Immature natural killer cell (primary cell): ENCODE measurements around the gene POU5F2. TPM values are rescaled to one million over a fixed set of nuclear protein-coding genes. Genes with fewer than 3 reads are reported as not detected.

ENCODE experiments used
- DNase-seq, 3 donors: peaks; one replicate each; pipeline ENCODE4 v3.0.0; 2022; ENCODE audit warnings: mixed read lengths in 1 of 3
- H3K27ac Mint-ChIP-seq, 6 donors: one replicate each; pipeline ENCODE4 v1.8.0; 2020; ENCODE audit warnings: mixed read lengths in 6 of 6, mild to moderate bottlenecking in 5 of 6, inconsistent platforms in 4 of 6, moderate library complexity in 3 of 6
- H3K27me3 Mint-ChIP-seq, 3 donors: one replicate each; pipeline ENCODE4 v1.8.0; 2020 to 2021; ENCODE audit warnings: low read depth in 3 of 3, mild to moderate bottlenecking in 3 of 3, mixed read lengths in 3 of 3, moderate library complexity in 3 of 3, inconsistent platforms in 1 of 3
- H3K36me3 Mint-ChIP-seq, 3 donors: one replicate each; pipeline ENCODE4 v1.8.0; 2020; ENCODE audit warnings: mixed read lengths in 3 of 3, inconsistent platforms in 2 of 3, mild to moderate bottlenecking in 2 of 3
- H3K4me1 Mint-ChIP-seq, 2 donors: one replicate each; pipeline ENCODE4 v1.8.0; 2020; ENCODE audit warnings: inconsistent platforms in 2 of 2, mild to moderate bottlenecking in 2 of 2, mixed read lengths in 2 of 2, moderate library complexity in 1 of 2
- H3K4me3 Mint-ChIP-seq, 5 donors: one replicate each; pipeline ENCODE4 v1.8.0; 2020; ENCODE audit warnings: mild to moderate bottlenecking in 5 of 5, mixed read lengths in 5 of 5, inconsistent platforms in 3 of 5, moderate library complexity in 3 of 5
- H3K9me3 Mint-ChIP-seq, 6 donors: one replicate each; pipeline ENCODE4 v1.8.0; 2020; ENCODE audit warnings: mild to moderate bottlenecking in 6 of 6, mixed read lengths in 6 of 6, inconsistent platforms in 4 of 6, moderate library complexity in 3 of 6
- polyA plus RNA-seq, 3 donors: library from polyadenylated mRNA; unstranded; fragments of 300-500 nt; fragmentation: Illumina TruSeq; gene quantifications; one replicate each; pipeline ENCODE4 v1.2.3, GENCODE V29; 2021

Gene POU5F2
- polyA plus RNA-seq, 3 donors from 2014 or later, result 0.25 TPM; not detected in 2

DNA sequence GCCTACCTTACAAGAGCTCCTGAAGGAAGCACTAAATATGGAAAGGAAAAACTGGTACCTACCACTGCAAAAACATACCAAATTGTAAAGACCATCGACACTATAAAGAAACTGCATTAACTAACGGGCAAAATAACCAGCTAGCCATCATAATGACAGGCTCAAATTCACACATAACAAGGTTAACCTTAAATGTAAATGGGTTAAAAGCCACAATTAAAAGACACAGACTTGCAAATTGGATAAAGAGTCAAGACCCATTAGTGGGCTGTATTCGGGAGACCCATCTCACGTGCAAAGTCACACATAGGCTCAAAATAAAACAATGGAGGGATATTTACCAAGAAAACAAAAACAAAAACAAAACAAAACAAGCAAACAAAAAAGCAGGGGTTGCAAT, 49.4 kb downstream of the POU5F2 start:
- Mint-ChIP-seq H3K9me3 (peaks cover 0 to 2% (median 0%) of the 10 kb centered on the region in 6 donors), H3K27ac (no peak overlapping the region), H3K36me3 (peaks cover 17 to 25% (median 20%) of the 10 kb centered on the region in 3 donors), H3K4me3 (no peak overlapping the region), H3K4me1 (peaks cover 4 to 6% of the 10 kb centered on the region in 2 donors), H3K27me3 (peaks cover 0 to 4% (median 3%) of the 10 kb centered on the region in 3 donors)
- DNase-seq, result no peak

Other genes starting within 250 kb of the POU5F2 start
- gene NR2F1-AS1, start 160.4 kb downstream of the POU5F2 start, polyA plus RNA-seq, result not detected
- gene NR2F1, start 158.4 kb downstream of the POU5F2 start, polyA plus RNA-seq, result not detected